HEK293 (cell line): Measurements from ENCODE around the gene TMEM179.

Experiments
- HOXA7 ChIP-seq: sonication (generic); formaldehyde crosslinking; IDR thresholded peaks from 2 replicates; pipeline ENCODE4 v1.8.1; 2022; ENCODE audit warnings: missing genetic modification reagents, borderline replicate concordance
- MYNN ChIP-seq: fragments of 450-650 bp; formaldehyde crosslinking; IDR thresholded peaks from 2 replicates; pipeline ENCODE4 v1.5.1; 2016; ENCODE audit warnings: missing biosample characterization, missing genetic modification characterization, borderline replicate concordance
- PRDM1 ChIP-seq: fragments of 450-650 bp; formaldehyde crosslinking; IDR thresholded peaks from 2 replicates; pipeline ENCODE4; 2016; ENCODE audit warnings: missing biosample characterization, missing genetic modification characterization
- REST ChIP-seq: fragments of 450-650 bp; formaldehyde crosslinking; IDR thresholded peaks from 2 replicates; pipeline ENCODE4 v1.5.1; 2016; ENCODE audit warnings: missing biosample characterization, missing genetic modification characterization
- ZBTB21 ChIP-seq: fragments of 450-650 bp; formaldehyde crosslinking; IDR thresholded peaks from 2 replicates; pipeline ENCODE4 v1.5.1; 2017; ENCODE audit warnings: missing biosample characterization, missing genetic modification characterization
- ZBTB8A ChIP-seq: fragments of 450-650 bp; formaldehyde crosslinking; IDR thresholded peaks from 2 replicates; pipeline ENCODE4 v1.5.1; 2016; ENCODE audit warnings: missing biosample characterization, missing genetic modification characterization
- ZNF121 ChIP-seq: fragments of 450-650 bp; formaldehyde crosslinking; IDR thresholded peaks from 2 replicates; pipeline ENCODE4 v1.5.1; 2016; ENCODE audit warnings: missing biosample characterization, missing genetic modification characterization
- ZNF175 ChIP-seq: fragments of 450-650 bp; formaldehyde crosslinking; IDR thresholded peaks from 2 replicates; pipeline ENCODE4 v1.5.1; 2016; ENCODE audit warnings: missing biosample characterization, missing genetic modification characterization
- ZNF24 ChIP-seq: fragments of 450-650 bp; formaldehyde crosslinking; IDR thresholded peaks from 2 replicates; pipeline ENCODE4 v1.5.1; 2016; ENCODE audit warnings: missing biosample characterization, missing genetic modification characterization
- ZNF26 ChIP-seq: fragments of 450-650 bp; formaldehyde crosslinking; IDR thresholded peaks from 2 replicates; pipeline ENCODE4 v1.5.1; 2016; ENCODE audit warnings: missing biosample characterization, missing genetic modification characterization
- ZNF670 ChIP-seq: fragments of 450-650 bp; formaldehyde crosslinking; IDR thresholded peaks from 2 replicates; pipeline ENCODE4 v1.5.1; 2016; ENCODE audit warnings: missing biosample characterization, missing genetic modification characterization, low read depth
- ZNF785 ChIP-seq: fragments of 450-650 bp; formaldehyde crosslinking; IDR thresholded peaks from 2 replicates; pipeline ENCODE4 v1.5.1; 2016; ENCODE audit warnings: missing biosample characterization, missing genetic modification characterization
- TF ChIP-seq, protein P1 (sequence below): fragments of 450-650 bp; formaldehyde crosslinking; IDR thresholded peaks from 2 replicates; pipeline ENCODE4 v1.5.1; 2016; ENCODE audit warnings: missing biosample characterization, missing genetic modification characterization
- TF ChIP-seq, protein P2 (sequence below): fragments of 450-650 bp; formaldehyde crosslinking; IDR thresholded peaks from 2 replicates; pipeline ENCODE4 v1.5.1; 2016; ENCODE audit warnings: missing biosample characterization, missing genetic modification characterization

GRCh38 chr14:104642540-104642868 is 37.9 kb upstream of the TMEM179 start:
- TF ChIP-seq ZNF175, result no peak
- TF ChIP-seq PRDM1 (tag by site-specific recombination), result no peak
- no peak for TF ChIP-seq ZBTB21 (tag by site-specific recombination)
- no peak for TF ChIP-seq ZNF121 (tag by site-specific recombination)
- TF ChIP-seq ZNF24, result no peak
- TF ChIP-seq ZNF670 (tag by site-specific recombination), result no peak
- TF ChIP-seq, protein P1, sequence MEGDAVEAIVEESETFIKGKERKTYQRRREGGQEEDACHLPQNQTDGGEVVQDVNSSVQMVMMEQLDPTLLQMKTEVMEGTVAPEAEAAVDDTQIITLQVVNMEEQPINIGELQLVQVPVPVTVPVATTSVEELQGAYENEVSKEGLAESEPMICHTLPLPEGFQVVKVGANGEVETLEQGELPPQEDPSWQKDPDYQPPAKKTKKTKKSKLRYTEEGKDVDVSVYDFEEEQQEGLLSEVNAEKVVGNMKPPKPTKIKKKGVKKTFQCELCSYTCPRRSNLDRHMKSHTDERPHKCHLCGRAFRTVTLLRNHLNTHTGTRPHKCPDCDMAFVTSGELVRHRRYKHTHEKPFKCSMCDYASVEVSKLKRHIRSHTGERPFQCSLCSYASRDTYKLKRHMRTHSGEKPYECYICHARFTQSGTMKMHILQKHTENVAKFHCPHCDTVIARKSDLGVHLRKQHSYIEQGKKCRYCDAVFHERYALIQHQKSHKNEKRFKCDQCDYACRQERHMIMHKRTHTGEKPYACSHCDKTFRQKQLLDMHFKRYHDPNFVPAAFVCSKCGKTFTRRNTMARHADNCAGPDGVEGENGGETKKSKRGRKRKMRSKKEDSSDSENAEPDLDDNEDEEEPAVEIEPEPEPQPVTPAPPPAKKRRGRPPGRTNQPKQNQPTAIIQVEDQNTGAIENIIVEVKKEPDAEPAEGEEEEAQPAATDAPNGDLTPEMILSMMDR (tag by site-specific recombination), result no peak
- TF ChIP-seq REST (tag by site-specific recombination), result no peak
- TF ChIP-seq, protein P2, sequence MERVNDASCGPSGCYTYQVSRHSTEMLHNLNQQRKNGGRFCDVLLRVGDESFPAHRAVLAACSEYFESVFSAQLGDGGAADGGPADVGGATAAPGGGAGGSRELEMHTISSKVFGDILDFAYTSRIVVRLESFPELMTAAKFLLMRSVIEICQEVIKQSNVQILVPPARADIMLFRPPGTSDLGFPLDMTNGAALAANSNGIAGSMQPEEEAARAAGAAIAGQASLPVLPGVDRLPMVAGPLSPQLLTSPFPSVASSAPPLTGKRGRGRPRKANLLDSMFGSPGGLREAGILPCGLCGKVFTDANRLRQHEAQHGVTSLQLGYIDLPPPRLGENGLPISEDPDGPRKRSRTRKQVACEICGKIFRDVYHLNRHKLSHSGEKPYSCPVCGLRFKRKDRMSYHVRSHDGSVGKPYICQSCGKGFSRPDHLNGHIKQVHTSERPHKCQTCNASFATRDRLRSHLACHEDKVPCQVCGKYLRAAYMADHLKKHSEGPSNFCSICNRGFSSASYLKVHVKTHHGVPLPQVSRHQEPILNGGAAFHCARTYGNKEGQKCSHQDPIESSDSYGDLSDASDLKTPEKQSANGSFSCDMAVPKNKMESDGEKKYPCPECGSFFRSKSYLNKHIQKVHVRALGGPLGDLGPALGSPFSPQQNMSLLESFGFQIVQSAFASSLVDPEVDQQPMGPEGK (tag by site-specific recombination), result no peak
- no peak for TF ChIP-seq ZNF785 (tag by site-specific recombination)
- no peak for TF ChIP-seq ZBTB8A (tag by site-specific recombination)
- no peak for TF ChIP-seq MYNN (tag by site-specific recombination)
- TF ChIP-seq HOXA7 (CRISPR knock-in tag), result no peak
- no peak for TF ChIP-seq ZNF26 (tag by site-specific recombination)
